HL-60 (cell line): ENCODE data around the gene HHAT.

Source experiments
- GABPA ChIP-seq: IDR thresholded peaks from 2 replicates; pipeline ENCODE4 v1.6.1; 2012; ENCODE audit warnings: low read depth
- POLR2AphosphoS5 ChIP-seq: IDR thresholded peaks from 2 replicates; pipeline ENCODE4 v1.6.1; 2012; ENCODE audit warnings: low read depth
- SPI1 ChIP-seq: IDR thresholded peaks from 2 replicates; pipeline ENCODE4 v1.6.1; 2012; ENCODE audit warnings: low read depth, mild to moderate bottlenecking, borderline replicate concordance
- TF ChIP-seq, protein P1 (sequence below): IDR thresholded peaks from one replicate; pipeline ENCODE4 v1.5.1; 2011; ENCODE audit warnings: low read length, control low read depth, inconsistent platforms; ENCODE audit not compliant: insufficient read depth
- TF ChIP-seq, protein P2 (sequence below): IDR thresholded peaks from 2 replicates; pipeline ENCODE4 v1.6.1; 2012; ENCODE audit warnings: low read depth; ENCODE audit not compliant: insufficient replicate concordance

DNA sequence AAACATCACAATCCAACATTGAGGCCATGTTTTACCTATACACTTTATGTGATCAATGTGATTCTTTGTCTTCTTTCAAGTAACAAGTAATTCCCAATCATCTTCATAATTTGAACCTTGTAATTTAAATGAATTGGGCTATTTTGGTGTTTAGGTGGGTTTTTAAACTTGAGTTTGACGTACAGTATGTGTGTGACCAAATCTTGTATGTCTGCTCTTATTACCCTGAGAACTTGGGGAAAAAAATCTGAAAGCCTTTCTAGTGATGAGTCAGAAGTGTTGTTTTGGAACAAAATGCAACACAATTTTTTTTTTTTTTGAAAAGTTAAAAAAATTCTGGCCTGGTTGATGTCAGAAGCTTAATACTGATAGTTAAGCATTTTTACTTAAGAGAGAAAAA, 68.5 kb downstream of the HHAT start:
- TF ChIP-seq, protein P1, sequence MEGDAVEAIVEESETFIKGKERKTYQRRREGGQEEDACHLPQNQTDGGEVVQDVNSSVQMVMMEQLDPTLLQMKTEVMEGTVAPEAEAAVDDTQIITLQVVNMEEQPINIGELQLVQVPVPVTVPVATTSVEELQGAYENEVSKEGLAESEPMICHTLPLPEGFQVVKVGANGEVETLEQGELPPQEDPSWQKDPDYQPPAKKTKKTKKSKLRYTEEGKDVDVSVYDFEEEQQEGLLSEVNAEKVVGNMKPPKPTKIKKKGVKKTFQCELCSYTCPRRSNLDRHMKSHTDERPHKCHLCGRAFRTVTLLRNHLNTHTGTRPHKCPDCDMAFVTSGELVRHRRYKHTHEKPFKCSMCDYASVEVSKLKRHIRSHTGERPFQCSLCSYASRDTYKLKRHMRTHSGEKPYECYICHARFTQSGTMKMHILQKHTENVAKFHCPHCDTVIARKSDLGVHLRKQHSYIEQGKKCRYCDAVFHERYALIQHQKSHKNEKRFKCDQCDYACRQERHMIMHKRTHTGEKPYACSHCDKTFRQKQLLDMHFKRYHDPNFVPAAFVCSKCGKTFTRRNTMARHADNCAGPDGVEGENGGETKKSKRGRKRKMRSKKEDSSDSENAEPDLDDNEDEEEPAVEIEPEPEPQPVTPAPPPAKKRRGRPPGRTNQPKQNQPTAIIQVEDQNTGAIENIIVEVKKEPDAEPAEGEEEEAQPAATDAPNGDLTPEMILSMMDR: no peak
- TF ChIP-seq, protein P2, sequence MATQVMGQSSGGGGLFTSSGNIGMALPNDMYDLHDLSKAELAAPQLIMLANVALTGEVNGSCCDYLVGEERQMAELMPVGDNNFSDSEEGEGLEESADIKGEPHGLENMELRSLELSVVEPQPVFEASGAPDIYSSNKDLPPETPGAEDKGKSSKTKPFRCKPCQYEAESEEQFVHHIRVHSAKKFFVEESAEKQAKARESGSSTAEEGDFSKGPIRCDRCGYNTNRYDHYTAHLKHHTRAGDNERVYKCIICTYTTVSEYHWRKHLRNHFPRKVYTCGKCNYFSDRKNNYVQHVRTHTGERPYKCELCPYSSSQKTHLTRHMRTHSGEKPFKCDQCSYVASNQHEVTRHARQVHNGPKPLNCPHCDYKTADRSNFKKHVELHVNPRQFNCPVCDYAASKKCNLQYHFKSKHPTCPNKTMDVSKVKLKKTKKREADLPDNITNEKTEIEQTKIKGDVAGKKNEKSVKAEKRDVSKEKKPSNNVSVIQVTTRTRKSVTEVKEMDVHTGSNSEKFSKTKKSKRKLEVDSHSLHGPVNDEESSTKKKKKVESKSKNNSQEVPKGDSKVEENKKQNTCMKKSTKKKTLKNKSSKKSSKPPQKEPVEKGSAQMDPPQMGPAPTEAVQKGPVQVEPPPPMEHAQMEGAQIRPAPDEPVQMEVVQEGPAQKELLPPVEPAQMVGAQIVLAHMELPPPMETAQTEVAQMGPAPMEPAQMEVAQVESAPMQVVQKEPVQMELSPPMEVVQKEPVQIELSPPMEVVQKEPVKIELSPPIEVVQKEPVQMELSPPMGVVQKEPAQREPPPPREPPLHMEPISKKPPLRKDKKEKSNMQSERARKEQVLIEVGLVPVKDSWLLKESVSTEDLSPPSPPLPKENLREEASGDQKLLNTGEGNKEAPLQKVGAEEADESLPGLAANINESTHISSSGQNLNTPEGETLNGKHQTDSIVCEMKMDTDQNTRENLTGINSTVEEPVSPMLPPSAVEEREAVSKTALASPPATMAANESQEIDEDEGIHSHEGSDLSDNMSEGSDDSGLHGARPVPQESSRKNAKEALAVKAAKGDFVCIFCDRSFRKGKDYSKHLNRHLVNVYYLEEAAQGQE: no peak
- TF ChIP-seq POLR2AphosphoS5: no peak
- no peak for TF ChIP-seq GABPA
- TF ChIP-seq SPI1: no peak
